ENCODE data around the gene ZBED1. TPM values are rescaled to one million over a fixed set of nuclear protein-coding genes. Genes with fewer than 3 reads are reported as not detected.

ZBED1 gene
- total and polyA plus RNA-seq, 2 donors (not counting 3 experiments of a cell fraction or from before 2014, with no cell fraction given), result 24.6 to 46.5 TPM

DNA sequence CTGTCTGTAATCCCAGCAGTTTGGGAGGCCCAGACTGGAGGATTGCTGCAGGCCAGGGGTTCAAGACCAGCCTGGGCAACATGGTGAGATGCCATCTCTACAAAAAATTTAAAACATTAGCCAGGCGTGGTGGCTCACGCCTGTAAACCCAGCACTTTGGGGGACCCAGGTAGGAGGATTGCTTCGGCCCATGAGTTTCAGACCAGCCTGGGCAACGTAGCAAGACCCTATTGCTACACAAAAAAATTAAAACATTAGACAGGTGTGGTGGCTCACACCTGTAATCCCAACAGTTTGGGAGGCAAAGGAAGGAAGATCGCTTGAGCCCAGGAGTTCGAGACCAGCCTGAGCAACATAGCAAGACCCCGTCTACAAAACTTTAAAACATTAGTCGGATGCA, 1.3 kb downstream of the ZBED1 start:
- Histone ChIP-seq H3K27me3 (ENCODE audit: control insufficient read depth in 2 of 2, insufficient read depth in 2 of 2, low read length in 2 of 2) (no peaks in the 10 kb centered on the region), H3K9me3 (replicated peaks; ENCODE audit: control insufficient read depth, insufficient read depth, low read length) (no peaks in the 10 kb centered on the region), H3K79me2 (ENCODE audit: control insufficient read depth, insufficient read depth, low read length) (peaks cover 48% of the 10 kb centered on the region), H3K9me1 (replicated peaks; ENCODE audit: control insufficient read depth, extremely low read depth, insufficient read depth, low read length) (no peaks in the 10 kb centered on the region), H3K27ac (ENCODE audit: insufficient read depth, low read depth, low read length) (peak overlapping the region; percentile 54), H3K4me3 (replicated peaks in 1 of 3; ENCODE audit: insufficient read depth in 1 of 3, low read depth in 1 of 3, low read length in 3 of 3) (peak overlapping the region in 2 of 3 experiments; percentile 84 to 93), H3K4me2 (ENCODE audit: insufficient read depth, low read length) (peak overlapping the region; percentile 86), H3K4me1 (ENCODE audit: control insufficient read depth, extremely low read depth, insufficient read depth, low read length) (peaks cover 13% of the 10 kb centered on the region), H2AFZ (ENCODE audit: low read depth, low read length) (no peak overlapping the region), H3K36me3 (ENCODE audit: control insufficient read depth in 2 of 2, extremely low read depth in 1 of 2, insufficient read depth in 2 of 2, low read length in 2 of 2) (peaks cover 0 to 3% of the 10 kb centered on the region in 2 experiments), H3K9ac (replicated peaks; ENCODE audit: extremely low read depth, insufficient read depth, low read length) (peak overlapping the region; percentile 71), H4K20me1 (replicated peaks; ENCODE audit: control insufficient read depth, extremely low read depth, insufficient read depth, low read length) (peaks cover 4% of the 10 kb centered on the region)
- ChIA-PET CTCF (no interaction called here), POLR2A (no interaction called here)
- intact Hi-C loops (cut with micrococcal nuclease) (loop anchor here (5.0 kb wide), 1 partner anchor 1047 kb away; the partner anchor contains the start of gene ASMTL), dilution Hi-C loops (cut with MboI; ENCODE audit: extremely low pct_ligation_motif_present, low sequenced_read_pairs) (no loop called here)
- DNase-seq (ENCODE audit: low read depth, low spot score) (no peak), FAIRE-seq (no peak)
- TSS peak; percentile 36 for BruUV-seq (replicated peaks)
- TF ChIP-seq MYC (IDR thresholded peaks at IDR 0.05; ENCODE audit: low read depth, low read length), result no peak
- TF ChIP-seq JUN (IDR thresholded peaks at IDR 0.05; ENCODE audit: borderline replicate concordance, insufficient read depth, insufficient read length, low read depth), result no peak
- no peak for TF ChIP-seq GATA2 (IDR thresholded peaks at IDR 0.05; ENCODE audit: insufficient read depth, insufficient read length, low read depth, low read length)
- TF ChIP-seq POLR2A (IDR thresholded peaks at IDR 0.05; ENCODE audit: low read depth, low read length), result no peak
- TF ChIP-seq FOS (IDR thresholded peaks at IDR 0.05; ENCODE audit: borderline replicate concordance, insufficient read depth, low read length), result no peak
- TF ChIP-seq, protein P1, sequence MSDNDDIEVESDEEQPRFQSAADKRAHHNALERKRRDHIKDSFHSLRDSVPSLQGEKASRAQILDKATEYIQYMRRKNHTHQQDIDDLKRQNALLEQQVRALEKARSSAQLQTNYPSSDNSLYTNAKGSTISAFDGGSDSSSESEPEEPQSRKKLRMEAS (IDR thresholded peaks at IDR 0.05; ENCODE audit: insufficient read depth, insufficient read length), result no peak
- no peak for TF ChIP-seq POLR2AphosphoS5 (IDR thresholded peaks at IDR 0.05; ENCODE audit: insufficient read depth, low read depth, low read length)
- TF ChIP-seq, protein P2, sequence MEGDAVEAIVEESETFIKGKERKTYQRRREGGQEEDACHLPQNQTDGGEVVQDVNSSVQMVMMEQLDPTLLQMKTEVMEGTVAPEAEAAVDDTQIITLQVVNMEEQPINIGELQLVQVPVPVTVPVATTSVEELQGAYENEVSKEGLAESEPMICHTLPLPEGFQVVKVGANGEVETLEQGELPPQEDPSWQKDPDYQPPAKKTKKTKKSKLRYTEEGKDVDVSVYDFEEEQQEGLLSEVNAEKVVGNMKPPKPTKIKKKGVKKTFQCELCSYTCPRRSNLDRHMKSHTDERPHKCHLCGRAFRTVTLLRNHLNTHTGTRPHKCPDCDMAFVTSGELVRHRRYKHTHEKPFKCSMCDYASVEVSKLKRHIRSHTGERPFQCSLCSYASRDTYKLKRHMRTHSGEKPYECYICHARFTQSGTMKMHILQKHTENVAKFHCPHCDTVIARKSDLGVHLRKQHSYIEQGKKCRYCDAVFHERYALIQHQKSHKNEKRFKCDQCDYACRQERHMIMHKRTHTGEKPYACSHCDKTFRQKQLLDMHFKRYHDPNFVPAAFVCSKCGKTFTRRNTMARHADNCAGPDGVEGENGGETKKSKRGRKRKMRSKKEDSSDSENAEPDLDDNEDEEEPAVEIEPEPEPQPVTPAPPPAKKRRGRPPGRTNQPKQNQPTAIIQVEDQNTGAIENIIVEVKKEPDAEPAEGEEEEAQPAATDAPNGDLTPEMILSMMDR (IDR thresholded peaks at IDR 0.05; ENCODE audit: extremely low read depth in 1 of 2, insufficient read depth in 1 of 2, low read depth in 1 of 2, low read length in 2 of 2), result no peak
- TF ChIP-seq EZH2 (IDR thresholded peaks at IDR 0.05; ENCODE audit: borderline replicate concordance, low read depth, low read length, severe bottlenecking), result no peak

Measured in endothelial cell of umbilical vein (primary cell).